Breast epithelium (tissue), 3 donors: Measurements from ENCODE around the gene LRRC17.

Source experiments
- POLR2A ChIP-seq: fragments of 450-650 bp; IDR thresholded peaks from one replicate; pipeline ENCODE4 v1.6.1; 2016; ENCODE audit warnings: antibody characterized with exemption, mild to moderate bottlenecking, moderate library complexity
- TF ChIP-seq, protein P1 (sequence below), 3 donors: fragments of 450-650 bp; IDR thresholded peaks; one replicate each; pipeline ENCODE4 v1.5.1; 2016 to 2017; ENCODE audit warnings: antibody characterized with exemption in 3 of 3, mild to moderate bottlenecking in 3 of 3, moderate library complexity in 3 of 3

DNA sequence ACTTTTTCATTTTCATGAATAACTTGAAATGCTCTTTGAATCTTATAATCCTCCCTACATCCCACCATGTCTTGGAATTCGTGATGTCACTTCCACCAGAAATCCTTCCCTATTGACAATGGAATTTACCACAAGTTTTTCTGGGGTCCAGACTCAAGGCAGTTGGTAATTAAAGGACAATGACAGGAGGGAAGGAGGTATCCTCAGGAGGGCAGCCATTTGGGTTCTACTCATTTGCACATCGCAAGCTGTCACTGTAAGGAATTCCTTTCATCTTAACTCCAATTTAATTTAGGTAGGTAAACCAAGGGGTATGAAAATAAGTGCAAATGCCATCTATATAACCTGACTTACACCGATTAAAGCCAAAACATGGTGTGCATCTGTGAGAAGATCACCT, 21.9 kb downstream of the LRRC17 start:
- TF ChIP-seq POLR2A = no peak
- TF ChIP-seq, protein P1, sequence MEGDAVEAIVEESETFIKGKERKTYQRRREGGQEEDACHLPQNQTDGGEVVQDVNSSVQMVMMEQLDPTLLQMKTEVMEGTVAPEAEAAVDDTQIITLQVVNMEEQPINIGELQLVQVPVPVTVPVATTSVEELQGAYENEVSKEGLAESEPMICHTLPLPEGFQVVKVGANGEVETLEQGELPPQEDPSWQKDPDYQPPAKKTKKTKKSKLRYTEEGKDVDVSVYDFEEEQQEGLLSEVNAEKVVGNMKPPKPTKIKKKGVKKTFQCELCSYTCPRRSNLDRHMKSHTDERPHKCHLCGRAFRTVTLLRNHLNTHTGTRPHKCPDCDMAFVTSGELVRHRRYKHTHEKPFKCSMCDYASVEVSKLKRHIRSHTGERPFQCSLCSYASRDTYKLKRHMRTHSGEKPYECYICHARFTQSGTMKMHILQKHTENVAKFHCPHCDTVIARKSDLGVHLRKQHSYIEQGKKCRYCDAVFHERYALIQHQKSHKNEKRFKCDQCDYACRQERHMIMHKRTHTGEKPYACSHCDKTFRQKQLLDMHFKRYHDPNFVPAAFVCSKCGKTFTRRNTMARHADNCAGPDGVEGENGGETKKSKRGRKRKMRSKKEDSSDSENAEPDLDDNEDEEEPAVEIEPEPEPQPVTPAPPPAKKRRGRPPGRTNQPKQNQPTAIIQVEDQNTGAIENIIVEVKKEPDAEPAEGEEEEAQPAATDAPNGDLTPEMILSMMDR (IDR thresholded peaks at IDR 0.05) = no peak
